Gastrocnemius medialis (tissue), 4 donors: ENCODE results near the gene ABCB9.

Source experiments
- CTCF ChIP-seq, 5 experiments: fragments of 450-650 bp in 3 of 5; fragments of 200-600 bp in 2 of 5; sonication (generic) in 2 of 5; IDR thresholded peaks in 4 of 5; conservative IDR thresholded peaks in 1 of 5; 1 replicate in 4 of 5; 2 replicates in 1 of 5; pipeline ENCODE4 v1.5.1; 2016 to 2019; ENCODE audit warnings: antibody characterized with exemption in 5 of 5, mild to moderate bottlenecking in 3 of 5, moderate library complexity in 3 of 5
- POLR2A ChIP-seq, 2 donors: fragments of 450-650 bp; IDR thresholded peaks; one replicate each; pipeline ENCODE4 v1.6.1; 2017; ENCODE audit warnings: antibody characterized with exemption in 2 of 2, mild to moderate bottlenecking in 2 of 2, moderate library complexity in 2 of 2

GRCh38 chr12:122894193-122895121, 71.8 kb downstream of the ABCB9 start:
- no peak for TF ChIP-seq CTCF (IDR thresholded peaks at IDR 0.05 in 4 of 5, conservative IDR thresholded peaks at IDR 0.05 in 1 of 5)
- no peak for TF ChIP-seq POLR2A (IDR thresholded peaks at IDR 0.05)
